OCI-LY3 (cell line): ENCODE results near the gene OR5AK2.

Experiments used
- CTCF ChIP-seq: fragments of 200-600, 300-600 bp; sonication (generic); IDR thresholded peaks from 2 replicates; pipeline ENCODE4 v1.5.1; 2014; ENCODE audit warnings: antibody characterized with exemption, low read length, low read depth
- EZH2phosphoT487 ChIP-seq: fragments of 200-600 bp; shearing (Covaris generic); IDR thresholded peaks from 2 replicates; pipeline ENCODE4 v1.6.1; 2018; ENCODE audit warnings: antibody characterized with exemption, mixed run types, low read depth

- no peak for TF ChIP-seq CTCF
- TF ChIP-seq EZH2phosphoT487, result no peak
Observed at GRCh38 chr11:56994532-56994931, 5.8 kb downstream of the OR5AK2 start.
